GM18520 (cell line): Measurements from ENCODE around the gene LRRC28.
"Not testable (repeated sequence)": the region's sequence is repeated elsewhere in the genome, so short reads cannot be mapped to it uniquely, and the experiment has no call there.

ENCODE experiments used
- ATAC-seq: cut with Tn5 transposase; IDR thresholded peaks from one replicate; pipeline ENCODE4 v1.9.1; 2021; ENCODE audit not compliant: unreplicated experiment

Gene LRRC28

GRCh38 chr15:99390667-99391066 is 139.4 kb downstream of the LRRC28 start:
- ATAC-seq, result no peak

DNA sequence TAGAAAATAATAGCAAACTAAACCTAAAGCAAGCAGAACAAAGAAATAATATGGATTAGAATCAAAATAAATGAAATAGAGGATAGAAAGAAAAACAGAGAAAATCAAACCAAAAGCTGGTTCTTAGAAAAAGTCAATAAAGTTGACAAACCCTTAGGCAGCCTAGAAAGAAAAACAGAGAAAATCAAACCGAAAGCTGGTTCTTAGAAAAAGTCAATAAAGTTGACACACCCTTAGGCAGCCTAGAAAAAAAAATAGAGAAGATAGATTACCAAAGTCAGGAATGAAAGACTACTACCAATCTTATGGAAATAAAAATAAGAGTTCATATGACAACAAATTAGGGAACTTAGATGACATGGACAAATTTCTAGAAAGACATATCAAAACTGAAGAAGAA is 142.4 kb downstream of the LRRC28 start:
- ATAC-seq, result no peak

- ATAC-seq, result no peak
Observed at GRCh38 chr15:99396375-99396774, 145.1 kb downstream of the LRRC28 start.

DNA sequence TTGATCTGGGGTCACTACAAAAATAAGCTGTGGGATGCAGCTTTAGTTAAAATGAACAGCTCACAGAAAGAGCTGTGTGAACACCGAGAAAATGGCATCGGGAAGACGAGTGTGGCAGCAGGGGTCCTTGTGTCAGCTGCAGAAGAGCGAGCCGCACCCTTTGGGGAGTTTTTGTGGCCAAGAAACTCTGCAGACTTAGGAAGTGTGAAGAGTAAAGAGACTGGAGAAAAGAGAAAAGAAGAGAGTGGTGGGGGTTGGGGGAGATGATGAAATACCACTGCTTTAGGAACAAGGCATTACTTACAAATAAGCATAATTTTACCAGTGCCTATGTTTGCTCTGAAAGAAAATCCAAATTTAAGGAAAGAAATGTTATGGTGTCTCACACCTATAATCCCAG is 147.8 kb downstream of the LRRC28 start:
- ATAC-seq, result no peak

DNA sequence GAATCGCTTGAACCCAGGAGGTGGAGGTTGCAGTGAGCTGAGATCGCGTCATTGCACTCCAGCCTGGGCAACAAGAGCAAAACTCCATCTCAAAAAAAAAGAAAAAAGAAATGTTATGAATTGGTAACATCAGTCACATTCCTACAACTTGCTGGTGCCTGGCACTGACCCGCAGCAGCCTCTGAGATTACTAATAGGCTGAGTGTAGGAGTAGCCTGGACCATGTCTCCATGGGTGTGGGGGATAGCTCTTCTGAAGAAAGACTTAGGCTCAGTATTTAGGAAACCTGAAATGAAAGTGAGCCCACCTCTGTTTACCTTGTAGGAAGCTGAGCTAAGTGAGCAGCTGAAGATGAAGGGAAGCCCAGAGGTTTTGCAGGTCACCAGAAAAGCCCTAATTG is 148.3 kb downstream of the LRRC28 start:
- no peak for ATAC-seq

DNA sequence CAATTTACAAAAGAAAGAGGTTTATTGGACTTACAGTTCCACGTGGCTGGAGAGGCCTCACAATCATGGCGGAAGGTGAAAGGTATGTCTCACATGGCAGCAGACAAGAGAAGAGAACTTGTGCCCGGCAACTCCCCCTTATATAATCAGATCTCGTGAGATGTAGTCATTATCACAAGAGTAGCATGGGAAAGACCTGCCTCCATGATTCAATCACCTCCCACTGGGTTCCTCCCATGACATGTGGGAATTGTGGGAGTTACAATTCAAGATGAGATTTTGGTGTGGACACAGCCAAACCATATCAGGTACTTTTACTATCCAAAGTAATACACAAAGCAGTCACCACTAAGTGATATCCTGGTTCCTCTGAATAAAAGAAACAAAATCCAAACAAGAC is 149.9 kb downstream of the LRRC28 start:
- ATAC-seq, result not testable (repeated sequence)

DNA sequence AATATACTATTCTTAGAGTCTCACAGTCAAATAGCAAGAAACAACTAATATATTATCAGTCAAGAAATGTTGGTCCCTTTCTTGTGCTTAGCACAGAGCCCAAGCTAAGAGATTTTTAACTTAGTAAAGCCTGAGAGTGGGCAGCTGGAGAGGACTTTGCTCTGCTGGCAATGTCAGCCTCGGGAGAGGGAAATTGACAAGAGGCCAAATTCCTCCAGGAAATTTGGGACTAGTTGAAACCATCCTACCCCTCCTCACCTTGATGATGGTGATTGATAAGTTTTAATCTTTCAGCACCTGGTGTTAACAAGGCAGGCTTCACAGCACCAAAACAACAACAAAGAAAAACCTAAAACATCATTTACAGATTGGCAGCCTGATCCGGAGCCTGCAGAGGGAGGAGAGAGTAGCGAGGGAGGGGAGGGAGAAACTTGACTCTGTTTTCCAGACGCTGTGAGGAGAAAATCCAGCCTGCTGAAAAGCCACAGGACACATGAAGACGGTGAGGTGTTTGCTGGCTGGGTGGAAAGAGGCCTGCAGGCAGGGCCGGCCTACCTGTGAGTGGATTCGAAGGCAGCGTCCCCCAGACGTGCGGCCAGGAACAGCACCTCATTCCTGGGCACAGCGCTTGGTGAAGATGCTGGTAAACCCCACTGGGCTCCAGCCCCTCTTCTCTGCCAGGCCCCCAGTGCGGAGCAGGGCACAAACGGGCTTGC is 150.9 kb downstream of the LRRC28 start:
- no peak for ATAC-seq

GRCh38 chr15:99403597-99403996 is 152.3 kb downstream of the LRRC28 start:
- ATAC-seq, result no peak

DNA sequence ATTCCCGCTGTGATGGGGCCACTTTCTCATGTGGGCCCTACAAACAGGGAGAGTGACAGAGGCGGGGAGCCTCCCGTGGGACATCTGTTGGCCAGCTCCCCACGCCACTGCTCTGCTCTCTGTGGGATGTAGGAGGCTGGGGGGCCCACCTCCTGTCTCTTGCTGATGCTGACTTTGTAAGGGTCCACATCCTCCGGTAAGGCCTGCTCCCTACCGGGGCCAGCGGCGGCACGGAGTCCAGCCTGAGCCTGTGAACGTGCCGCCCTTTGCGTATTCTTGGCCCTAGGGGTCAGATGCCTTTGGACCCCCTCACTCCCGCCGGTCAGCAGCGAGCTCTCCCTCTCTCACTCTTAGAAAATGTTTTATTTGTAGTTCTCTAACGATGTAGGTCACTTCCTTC is 153.2 kb downstream of the LRRC28 start:
- ATAC-seq, result no peak

DNA sequence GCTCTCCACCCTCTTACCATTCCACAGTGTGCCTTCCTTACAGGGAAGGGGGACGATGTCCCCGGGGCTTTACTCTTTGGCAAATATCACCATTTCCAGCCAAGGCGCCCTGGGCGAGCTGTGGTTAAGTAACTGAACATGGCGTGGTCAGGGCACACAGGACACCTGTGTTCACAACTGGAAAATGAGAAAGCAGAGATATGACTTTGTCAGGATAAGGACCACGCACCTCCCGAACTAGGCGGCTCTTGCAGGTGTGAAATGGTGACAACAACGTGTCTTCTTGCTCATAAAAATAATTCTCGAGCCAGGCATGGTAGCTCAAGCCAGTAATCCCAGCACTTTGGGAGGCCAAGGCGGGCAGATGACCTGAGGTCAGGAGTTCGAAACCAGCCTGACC is 154.8 kb downstream of the LRRC28 start:
- ATAC-seq, result no peak

DNA sequence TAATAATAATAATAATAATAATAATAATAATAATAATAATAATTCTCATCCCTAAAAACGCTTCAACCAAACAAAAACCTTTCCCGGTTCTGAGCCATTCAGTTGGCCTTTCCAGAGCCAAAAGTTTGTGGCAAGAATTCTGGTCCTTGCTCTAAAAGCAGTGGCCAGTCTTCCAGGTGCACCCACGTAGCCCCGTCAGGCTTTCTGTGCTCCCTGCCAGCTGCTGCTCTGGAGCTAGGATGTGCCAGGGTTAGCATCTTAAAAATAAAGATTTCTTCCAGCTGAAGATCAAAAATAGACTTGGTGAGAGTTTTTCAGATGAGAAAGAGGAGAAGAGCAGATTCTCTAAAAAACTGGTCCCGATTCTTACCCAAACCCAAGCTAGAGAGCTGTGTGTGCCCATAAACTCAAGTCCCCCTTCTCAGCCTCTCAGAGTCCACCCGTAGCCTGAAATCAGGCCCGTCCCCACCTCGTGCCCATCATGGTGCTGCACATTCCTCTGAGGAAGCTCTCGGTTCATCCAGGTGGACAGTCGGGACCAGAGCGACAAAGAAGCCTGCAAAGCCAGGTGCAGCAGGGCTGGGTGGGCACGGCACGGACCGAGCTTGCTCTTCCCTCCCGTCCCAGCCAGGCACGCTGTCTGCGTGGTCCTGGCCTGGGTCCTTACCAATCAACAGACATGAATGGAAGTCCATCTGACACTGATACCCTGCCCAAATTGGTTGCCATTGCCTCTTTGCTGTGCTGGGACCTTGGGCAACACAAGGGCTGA is 155.6 kb downstream of the LRRC28 start:
- no peak for ATAC-seq

DNA sequence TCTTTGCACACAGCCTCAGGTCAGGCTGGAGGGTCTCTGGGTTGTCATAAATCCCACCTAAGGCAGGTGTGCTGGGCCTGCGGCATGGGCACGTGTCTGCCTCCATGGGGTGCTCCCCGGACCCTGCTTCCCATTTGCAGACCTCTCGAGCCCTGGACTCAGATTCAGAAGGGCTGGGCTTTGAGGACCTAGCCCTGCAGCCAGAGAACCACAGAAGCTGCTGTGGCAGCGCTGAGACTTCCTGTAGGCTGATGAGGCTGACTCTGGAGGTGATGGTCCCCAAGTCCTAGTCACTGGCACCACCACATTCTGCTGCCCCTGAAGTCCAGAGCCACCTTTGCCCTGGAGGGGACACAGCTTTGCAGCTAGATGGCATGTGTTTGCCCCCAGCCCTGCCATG is 156.4 kb downstream of the LRRC28 start:
- ATAC-seq, result no peak

DNA sequence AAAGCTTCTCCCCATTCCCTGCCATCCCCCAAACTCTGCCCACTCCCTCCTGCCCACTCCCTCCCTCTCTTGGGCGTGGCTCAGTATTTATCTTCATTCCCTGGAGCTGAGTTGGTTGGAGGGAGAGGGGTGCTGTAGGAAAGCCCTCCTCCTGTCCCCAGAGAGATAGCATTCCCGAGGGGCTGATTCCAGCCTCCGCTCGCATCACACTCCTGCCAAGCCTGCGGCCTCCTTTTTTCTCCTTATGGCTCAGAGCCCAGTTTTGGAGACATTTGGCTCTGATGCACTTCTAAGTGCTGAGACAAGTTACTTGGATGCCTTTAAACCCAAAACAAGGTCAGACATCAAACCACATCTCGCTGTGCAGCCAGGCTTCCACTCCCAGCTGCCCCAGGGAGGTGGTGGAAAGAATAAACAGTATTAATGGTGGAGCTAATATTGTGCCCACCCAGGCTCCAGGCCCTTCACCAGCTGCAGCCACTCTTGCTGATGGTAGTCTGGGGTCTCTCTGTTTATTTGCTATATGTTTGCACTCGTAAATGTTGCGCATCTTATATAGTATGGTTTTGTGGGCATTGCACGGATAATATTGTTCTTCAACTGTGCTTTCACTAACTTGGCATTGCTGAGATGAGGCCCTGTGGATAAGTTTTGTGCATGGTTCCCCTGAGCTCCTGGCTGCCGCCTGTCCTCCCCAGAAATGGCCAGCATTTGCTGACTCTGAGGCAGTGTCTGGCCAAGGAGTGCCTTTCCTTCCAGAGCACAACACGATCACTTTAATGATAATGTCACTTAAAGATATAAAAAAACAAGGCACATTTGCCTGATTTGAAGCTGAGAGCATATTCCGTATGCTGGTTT is 157.2 kb downstream of the LRRC28 start:
- no peak for ATAC-seq

- no peak for ATAC-seq
Observed at GRCh38 chr15:99409097-99409473, 157.8 kb downstream of the LRRC28 start.

- no peak for ATAC-seq
Observed at GRCh38 chr15:99409560-99409959, 158.3 kb downstream of the LRRC28 start.

DNA sequence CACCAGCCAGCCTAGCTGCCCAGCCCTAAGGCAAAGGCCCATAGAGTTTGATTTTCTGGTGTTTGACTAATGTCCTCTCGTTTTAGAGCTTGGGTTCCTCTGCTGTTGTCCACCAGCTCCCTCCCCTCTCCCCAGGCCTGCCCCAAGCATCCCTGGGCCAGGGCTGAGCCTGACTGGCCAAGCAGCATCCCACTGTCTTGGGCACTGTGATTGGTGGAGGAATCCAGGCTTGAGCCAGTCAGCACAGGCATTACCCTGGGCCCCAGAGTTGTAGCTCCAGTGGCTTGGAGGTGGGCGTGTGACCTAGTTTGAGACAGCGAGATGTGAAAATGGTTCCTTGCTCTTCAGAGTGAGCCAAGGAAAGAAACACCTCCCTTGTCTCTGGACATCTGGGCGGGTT is 159.2 kb downstream of the LRRC28 start:
- ATAC-seq, result no peak

- ATAC-seq, result no peak
Observed at GRCh38 chr15:99411234-99411633, 160.0 kb downstream of the LRRC28 start.

GRCh38 chr15:99412082-99412481 is 160.8 kb downstream of the LRRC28 start:
- no peak for ATAC-seq

DNA sequence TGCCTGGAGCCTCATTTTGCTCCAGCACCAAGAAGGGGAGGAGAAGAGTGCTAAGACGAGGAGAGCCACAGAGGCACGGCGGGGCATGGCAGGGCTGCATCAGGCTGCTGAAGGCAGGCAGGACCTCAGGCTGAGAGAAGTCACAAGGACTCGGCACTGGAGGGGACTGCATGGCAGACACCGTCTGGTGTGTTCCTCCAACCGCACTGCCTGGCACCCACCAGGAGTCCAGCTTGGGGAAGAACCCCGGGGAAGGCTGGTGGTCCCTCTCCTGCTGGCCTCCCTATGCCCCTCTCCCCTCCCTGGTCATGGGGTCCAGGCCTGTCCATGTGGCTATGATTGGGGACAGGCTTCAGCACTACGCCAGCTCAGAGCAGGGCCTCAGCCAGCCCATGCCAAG is 161.3 kb downstream of the LRRC28 start:
- no peak for ATAC-seq

DNA sequence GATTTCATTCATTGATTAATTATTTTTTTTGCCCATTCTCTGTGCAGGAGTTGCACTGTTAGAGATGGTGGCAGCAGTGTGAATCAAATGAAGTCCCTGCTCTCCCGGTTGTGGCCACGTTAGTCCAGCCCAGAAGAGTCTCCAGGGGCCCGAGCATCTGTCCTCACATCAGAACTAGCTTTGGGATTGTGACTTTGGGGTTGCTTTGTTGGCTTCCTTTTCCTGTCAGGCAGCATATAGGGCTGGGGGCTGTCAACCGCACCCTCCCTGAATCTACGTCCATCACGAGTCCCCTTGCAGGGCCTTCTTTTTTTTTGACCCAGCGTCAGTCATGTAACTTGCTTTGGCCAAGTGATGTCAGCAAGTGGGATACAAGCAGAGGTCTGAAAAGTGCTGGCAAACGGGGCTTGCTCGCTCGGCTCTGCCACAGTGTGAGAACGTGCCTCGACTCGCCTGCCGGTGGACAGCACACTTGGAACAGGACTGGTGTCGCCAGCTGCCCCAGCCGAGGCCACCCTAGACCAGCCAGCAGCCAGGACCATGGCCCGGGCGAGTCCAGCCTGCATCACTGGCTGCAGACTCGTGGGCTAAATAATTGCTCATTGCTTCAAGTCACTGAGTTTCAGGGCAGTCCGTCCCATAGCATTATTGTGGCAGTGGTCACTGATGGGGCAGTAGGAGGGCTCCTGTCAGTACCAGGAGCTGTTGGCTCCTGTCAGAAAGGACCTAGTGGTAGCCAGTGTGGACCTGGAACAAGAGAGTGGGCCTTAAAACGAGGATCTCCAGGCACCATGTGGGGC is 162.9 kb downstream of the LRRC28 start:
- ATAC-seq, result no peak
